Mammary epithelial cell (primary cell): ENCODE measurements around the gene NPIPB6.

ENCODE experiments used
- EZH2 ChIP-seq: IDR thresholded peaks from 2 replicates; pipeline ENCODE4 v1.6.1; 2012; ENCODE audit warnings: low read length, inconsistent platforms, borderline replicate concordance
- TF ChIP-seq, protein P1 (sequence below), 2 donors: IDR thresholded peaks in 1 of 2; conservative IDR thresholded peaks in 1 of 2; 2 replicates each; pipeline ENCODE4 v1.5.1; 2011 to 2012; ENCODE audit warnings: inconsistent platforms in 2 of 2, low read length in 2 of 2, mild to moderate bottlenecking in 2 of 2, control low read depth in 1 of 2, low read depth in 1 of 2; ENCODE audit not compliant: insufficient read depth in 1 of 2; ENCODE audit errors: extremely low read depth in 1 of 2

- TF ChIP-seq EZH2, result no peak
- TF ChIP-seq, protein P1, sequence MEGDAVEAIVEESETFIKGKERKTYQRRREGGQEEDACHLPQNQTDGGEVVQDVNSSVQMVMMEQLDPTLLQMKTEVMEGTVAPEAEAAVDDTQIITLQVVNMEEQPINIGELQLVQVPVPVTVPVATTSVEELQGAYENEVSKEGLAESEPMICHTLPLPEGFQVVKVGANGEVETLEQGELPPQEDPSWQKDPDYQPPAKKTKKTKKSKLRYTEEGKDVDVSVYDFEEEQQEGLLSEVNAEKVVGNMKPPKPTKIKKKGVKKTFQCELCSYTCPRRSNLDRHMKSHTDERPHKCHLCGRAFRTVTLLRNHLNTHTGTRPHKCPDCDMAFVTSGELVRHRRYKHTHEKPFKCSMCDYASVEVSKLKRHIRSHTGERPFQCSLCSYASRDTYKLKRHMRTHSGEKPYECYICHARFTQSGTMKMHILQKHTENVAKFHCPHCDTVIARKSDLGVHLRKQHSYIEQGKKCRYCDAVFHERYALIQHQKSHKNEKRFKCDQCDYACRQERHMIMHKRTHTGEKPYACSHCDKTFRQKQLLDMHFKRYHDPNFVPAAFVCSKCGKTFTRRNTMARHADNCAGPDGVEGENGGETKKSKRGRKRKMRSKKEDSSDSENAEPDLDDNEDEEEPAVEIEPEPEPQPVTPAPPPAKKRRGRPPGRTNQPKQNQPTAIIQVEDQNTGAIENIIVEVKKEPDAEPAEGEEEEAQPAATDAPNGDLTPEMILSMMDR (conservative IDR thresholded peaks at IDR 0.05 in 1 of 2, IDR thresholded peaks at IDR 0.05 in 1 of 2; ENCODE audit: extremely low read depth in 1 of 2, insufficient read depth in 1 of 2, low read depth in 1 of 2, low read length in 2 of 2), result no peak
These were observed 69.7 kb downstream of the NPIPB6 start for GRCh38 chr16:28293601-28293960.
